K562 (cell line): ENCODE results near the gene SPATS2L. TPM values are rescaled to one million over a fixed set of nuclear protein-coding genes. Genes with fewer than 3 reads are reported as not detected.

ENCODE experiments used
- ATAC-seq: fragments of 200-7000 bp; cut with Tn5 transposase; 3 replicates; pipeline ENCODE4 v1.9.1; 2020; ENCODE audit warnings: moderate library complexity
- BruUV-seq: library from RNA; stranded (reverse); fragments of 400-500 nt; replicated peaks from 2 replicates; lab custom pipeline; 2021; lab: Mats Ljungman, UMichigan
- CTCF ChIA-PET: fragments of 300-600 bp; formaldehyde crosslinking; extraction: SDS; loops from one replicate; lab custom pipeline; 2021; ENCODE audit warnings: low intra/inter-chr PET ratio; lab: Yijun Ruan, JAX
- POLR2A ChIA-PET: fragments of 300-600, 350-650 bp; sonication (Branson Sonifier 250); formaldehyde crosslinking; extraction: SDS; loops from one replicate; lab custom pipeline; 2021; ENCODE audit warnings: antibody characterized with exemption, inconsistent platforms; lab: Yijun Ruan, JAX
- DNase-seq, 4 experiments: peaks; one replicate each; pipeline versions ENCODE4 v3.0.0 to v3.0.0-alpha.2; 2011 to 2018; ENCODE audit warnings: low spot score in 3 of 4, mixed read lengths in 3 of 4; ENCODE audit errors: extremely low read depth in 1 of 4
- FAIRE-seq: peaks from 2 replicates; lab custom pipeline; 2011; peaks lifted over from hg19 to GRCh38; lab: Jason Lieb, UNC
- H2AFZ ChIP-seq: 2 replicates; pipeline ENCODE4 v1.6.0; 2011; ENCODE audit warnings: low read depth, low read length, control low read depth, inconsistent platforms
- H3K27ac ChIP-seq: fragments of 200-600 bp; 3 replicates; pipeline ENCODE4 v1.8.0; 2011; ENCODE audit warnings: low read depth, mild to moderate bottlenecking, control low read depth, inconsistent platforms, low read length, moderate library complexity, mixed read lengths; ENCODE audit errors: extremely low read depth
- H3K27me3 ChIP-seq, 2 experiments: fragments of 300-600 bp in 1 of 2; 2 replicates in 1 of 2; 3 replicates in 1 of 2; pipeline versions ENCODE4 v1.6.0 to v1.8.0; 2011; ENCODE audit warnings: inconsistent platforms in 2 of 2, low read length in 2 of 2, mild to moderate bottlenecking in 1 of 2, mixed read lengths in 1 of 2, moderate library complexity in 1 of 2; ENCODE audit not compliant: control insufficient read depth in 2 of 2, insufficient read depth in 2 of 2
- H3K36me3 ChIP-seq: fragments of 300-600 bp; 3 replicates; pipeline ENCODE4 v1.8.0; 2011; ENCODE audit warnings: mild to moderate bottlenecking, low read length, inconsistent platforms; ENCODE audit not compliant: control insufficient read depth, insufficient read depth
- H3K4me1 ChIP-seq, 2 experiments: fragments of 200-600 bp in 1 of 2; replicated peaks in 1 of 2; 2 replicates in 1 of 2; 3 replicates in 1 of 2; pipeline versions ENCODE4 v1.5.1 to v1.8.0; 2011; ENCODE audit warnings: inconsistent platforms in 2 of 2, low read length in 2 of 2, mild to moderate bottlenecking in 1 of 2, mixed read lengths in 1 of 2, moderate library complexity in 1 of 2; ENCODE audit not compliant: control insufficient read depth in 2 of 2, insufficient read depth in 2 of 2
- H3K4me2 ChIP-seq: 2 replicates; pipeline ENCODE4 v1.6.1; 2011; ENCODE audit warnings: low read length, control low read depth, inconsistent platforms, mixed read lengths; ENCODE audit not compliant: insufficient read depth
- H3K4me3 ChIP-seq: fragments of 200-600 bp; sonication (generic), shearing (Covaris generic); 2 replicates; pipeline ENCODE4 v1.5.1; 2016; ENCODE audit warnings: control low read depth, inconsistent platforms
- H3K79me2 ChIP-seq: fragments of 200-600 bp; 3 replicates; pipeline ENCODE4 v1.8.0; 2011; ENCODE audit warnings: low read length, inconsistent platforms; ENCODE audit not compliant: control insufficient read depth, insufficient read depth
- H3K9ac ChIP-seq, 2 experiments: 2 replicates each; pipeline versions ENCODE4 v1.6.0 to v1.6.1; 2011; ENCODE audit warnings: low read depth in 2 of 2, low read length in 2 of 2, control low read depth in 1 of 2, inconsistent platforms in 1 of 2, mild to moderate bottlenecking in 1 of 2, mixed read lengths in 1 of 2; ENCODE audit not compliant: insufficient read depth in 1 of 2
- H3K9me1 ChIP-seq: one replicate; pipeline ENCODE4 v1.6.0; 2011; ENCODE audit warnings: inconsistent platforms, mild to moderate bottlenecking, low read length, moderate library complexity; ENCODE audit not compliant: control insufficient read depth, insufficient read depth
- H3K9me3 ChIP-seq: replicated peaks from 2 replicates; pipeline ENCODE4 v1.5.1; 2011; ENCODE audit warnings: low read depth, low read length, inconsistent platforms; ENCODE audit not compliant: control insufficient read depth, insufficient read depth
- H4K20me1 ChIP-seq: replicated peaks from 2 replicates; pipeline ENCODE4 v1.6.1; 2011; ENCODE audit warnings: low read length, inconsistent platforms, mixed read lengths; ENCODE audit not compliant: control insufficient read depth, insufficient read depth
- BRCA1 ChIP-seq, 2 experiments: fragments of 450-650 bp in 1 of 2; sonication (generic) in 1 of 2; formaldehyde crosslinking in 1 of 2; IDR thresholded peaks; 2 replicates each; pipeline versions ENCODE4 v1.5.0 to v1.6.1; 2017 to 2020; ENCODE audit warnings: mild to moderate bottlenecking in 1 of 2, missing genetic modification reagents in 1 of 2
- BRD9 ChIP-seq: fragments of 450-650 bp; IDR thresholded peaks from 2 replicates; pipeline ENCODE4 v1.6.1; 2018; ENCODE audit warnings: low read depth; ENCODE audit not compliant: partially characterized antibody
- EWSR1 ChIP-seq: fragments of 450-650 bp; IDR thresholded peaks from 2 replicates; pipeline ENCODE4 v1.6.1; 2018; ENCODE audit warnings: borderline replicate concordance, mild to moderate bottlenecking, low read depth, moderate library complexity; ENCODE audit not compliant: partially characterized antibody
- HMBOX1 ChIP-seq: sonication (generic); IDR thresholded peaks from 2 replicates; pipeline ENCODE4 v1.6.1; 2016
- IRF9 ChIP-seq: fragments of 450-650 bp; IDR thresholded peaks from 2 replicates; pipeline ENCODE4 v1.6.1; 2016; ENCODE audit warnings: missing biosample characterization, missing genetic modification characterization
- KHSRP ChIP-seq: fragments of 450-650 bp; IDR thresholded peaks from 2 replicates; pipeline ENCODE4 v1.6.1; 2017
- LCOR ChIP-seq: sonication (generic); formaldehyde crosslinking; IDR thresholded peaks from 2 replicates; pipeline ENCODE4 v1.8.0; 2022; ENCODE audit warnings: mild to moderate bottlenecking, missing genetic modification reagents
- NCOA4 ChIP-seq: fragments of 450-650 bp; IDR thresholded peaks from 2 replicates; pipeline ENCODE4 v1.6.1; 2018; ENCODE audit warnings: mild to moderate bottlenecking; ENCODE audit not compliant: partially characterized antibody
- NR2C2 ChIP-seq, 2 experiments: fragments of 200-800 bp in 1 of 2; sonication (Bioruptor generic) in 1 of 2; sonication (generic) in 1 of 2; formaldehyde crosslinking in 1 of 2; IDR thresholded peaks; 2 replicates each; pipeline versions ENCODE4 v1.6.1 to v1.8.0; 2016 to 2022; ENCODE audit warnings: mild to moderate bottlenecking in 1 of 2, missing compliant biosample characterization in 1 of 2, missing genetic modification characterization in 1 of 2, missing genetic modification reagents in 1 of 2
- OTX1 ChIP-seq: fragments of 450-650 bp; formaldehyde crosslinking; IDR thresholded peaks from 2 replicates; pipeline ENCODE4 v1.4.0; 2022; ENCODE audit warnings: mild to moderate bottlenecking
- PURB ChIP-seq: sonication (generic); formaldehyde crosslinking; IDR thresholded peaks from 2 replicates; pipeline ENCODE4 v1.9.0; 2021; ENCODE audit warnings: low read depth, mild to moderate bottlenecking, missing genetic modification reagents
- RFX7 ChIP-seq: fragments of 250-450 bp; sonication (Bioruptor Pico); IDR thresholded peaks from 2 replicates; pipeline ENCODE4 v1.5.1; 2021; ENCODE audit warnings: mild to moderate bottlenecking
- SRF ChIP-seq, 2 experiments: fragments of 250-450, 450-650 bp in 1 of 2; sonication (Bioruptor Pico) in 1 of 2; sonication (generic) in 1 of 2; formaldehyde crosslinking; IDR thresholded peaks; 2 replicates each; pipeline versions ENCODE4 v1.5.0 to v1.5.1; 2020 to 2022; ENCODE audit warnings: mild to moderate bottlenecking in 1 of 2, missing genetic modification reagents in 1 of 2
- TARDBP ChIP-seq: fragments of 450-650 bp; IDR thresholded peaks from 2 replicates; pipeline ENCODE4 v1.6.1; 2016
- ZBTB5 ChIP-seq: fragments of 450-650 bp; IDR thresholded peaks from 2 replicates; pipeline ENCODE4 v1.6.1; 2017; ENCODE audit warnings: antibody characterized with exemption
- ZNF133 ChIP-seq: fragments of 250-450 bp; sonication (Bioruptor Pico); IDR thresholded peaks from 2 replicates; pipeline ENCODE4 v1.4.0; 2020; ENCODE audit warnings: mild to moderate bottlenecking
- ZNF586 ChIP-seq: fragments of 450-650 bp; formaldehyde crosslinking; conservative IDR thresholded peaks from 2 replicates; pipeline ENCODE4 v1.4.0; 2020; ENCODE audit warnings: mild to moderate bottlenecking, moderate library complexity
- WGBS: fragments of 100-300 bp; shearing (Covaris generic); methylation state at CpG from one replicate; pipeline ENCODE4 v1.1.6; 2016; ENCODE audit warnings: low coverage, mixed read lengths; ENCODE audit not compliant: insufficient coverage; ENCODE audit errors: missing lambda C conversion rate; 5-methylcytosine and 5-hydroxymethylcytosine counted together
- in situ Hi-C: fragments of 300-500 bp; cut with MboI; formaldehyde crosslinking; loops from 4 replicates; pipeline ENCODE4 v1.15.0; 2018; ENCODE audit warnings: inconsistent platforms, mixed read lengths
- intact Hi-C: fragments of 100-400 bp; cut with micrococcal nuclease; formaldehyde crosslinking; loops from 2 replicates; pipeline ENCODE4 v1.14.2; 2022
- polyA plus RNA-seq, 8 experiments: library from polyadenylated mRNA; depleted of rRNA in 4 of 8; stranded (reverse) in 5 of 8; unstranded in 3 of 8; fragments of >200 nt; fragmentation: Nextera tagmentation in 2 of 8; fragmentation: Illumina TruSeq in 1 of 8; extraction: Ambion mirVana in 2 of 8; extraction: Trizol in 1 of 8; gene quantifications; 2 replicates each; pipeline versions ENCODE4 v1.2.1 to v1.2.3, GENCODE V29; 2011 to 2014; ENCODE audit warnings: inconsistent platforms in 1 of 8, missing spikeins in 1 of 8
- total RNA-seq, 7 experiments: library from RNA; depleted of rRNA in 6 of 7; stranded (reverse); fragments of >200 nt in 6 of 7; fragmentation: Illumina TruSeq in 2 of 7; extraction: Trizol in 2 of 7; gene quantifications; 2 replicates each; pipeline versions ENCODE4 v1.2.1 to v1.2.3, GENCODE V29; 2011 to 2021; ENCODE audit warnings: low replicate concordance in 1 of 7

SPATS2L gene
- total and polyA plus RNA-seq, 9 of the 15 experiments (the other 6 are each of a cell fraction or from before 2014, with no cell fraction given) = 11.3 to 41.5 (median 24.9) TPM

- TF ChIP-seq ZBTB5 (no peak), IRF9 (tag) (no peak), BRCA1 (IDR thresholded peaks at IDR 0.05) (no peak), BRCA1 (CRISPR knock-in tag; IDR thresholded peaks at IDR 0.05) (no peak), ZNF133 (CRISPR knock-in tag) (no peak), PURB (CRISPR knock-in tag) (no peak), BRD9 (no peak)
These were observed 24.5 kb downstream of the SPATS2L start (continued) for GRCh38 chr2:200331061-200331400.

- no peak for FAIRE-seq
- no peak for DNase-seq
- Histone ChIP-seq H3K4me2 (no peak overlapping the region), H3K4me3 (no peak overlapping the region), H3K9ac (no peak overlapping the region), H2AFZ (no peak overlapping the region), H4K20me1 (no peaks in the 10 kb centered on the region), H3K9me3 (no peaks in the 10 kb centered on the region), H3K27me3 (no peaks in the 10 kb centered on the region), H3K36me3 (no peaks in the 10 kb centered on the region; the same call in 2 of the 3 replicates), H3K79me2 (no peaks in the 10 kb centered on the region), H3K27ac (no peak overlapping the region), H3K9me1 (no peaks in the 10 kb centered on the region), H3K4me1 (no peaks in the 10 kb centered on the region)
- WGBS = 69% methylated on average over 2 of the region's 2 CpGs
- no peak for ATAC-seq
- intact Hi-C loops = no loop called here
- no TSS peak for BruUV-seq
- ChIA-PET CTCF (no interaction called here), POLR2A (no interaction called here)
- in situ Hi-C loops = no loop called here
- TF ChIP-seq NR2C2 (CRISPR knock-in tag; IDR thresholded peaks at IDR 0.05) = no peak
- TF ChIP-seq NR2C2 (tag; IDR thresholded peaks at IDR 0.05) = no peak
- TF ChIP-seq RFX7 (CRISPR knock-in tag) = no peak
- no peak for TF ChIP-seq OTX1 (CRISPR knock-in tag)
- no peak for TF ChIP-seq NCOA4
- no peak for TF ChIP-seq TARDBP
- TF ChIP-seq EWSR1 = no peak
- no peak for TF ChIP-seq ZNF586 (CRISPR knock-in tag)
- TF ChIP-seq HMBOX1 = no peak
- no peak for TF ChIP-seq KHSRP
- no peak for TF ChIP-seq SRF (CRISPR knock-in tag; IDR thresholded peaks at IDR 0.05)
- no peak for TF ChIP-seq LCOR
These were observed 29.2 kb downstream of the SPATS2L start for GRCh38 chr2:200335657-200336056.
